H1 (cell line): ENCODE results near the gene PLG. TPM values are rescaled to one million over a fixed set of nuclear protein-coding genes. Genes with fewer than 3 reads are reported as not detected.

ENCODE experiments used
- CTCF ChIA-PET: fragments of 300-600 bp; sonication (Branson Sonifier 250); formaldehyde crosslinking; loops from one replicate; lab custom pipeline; 2021; ENCODE audit not compliant: partially characterized antibody; lab: Charles Lee
- POLR2A ChIA-PET: fragments of 300-600 bp; sonication (Branson Sonifier 250); formaldehyde crosslinking; loops from one replicate; lab custom pipeline; 2021; ENCODE audit warnings: inconsistent platforms; ENCODE audit not compliant: partially characterized antibody; lab: Charles Lee
- DNase-seq, 2 experiments: peaks; one replicate each; pipeline versions ENCODE4 v3.0.0 to v3.0.0-alpha.2; 2010 to 2022; ENCODE audit warnings: low spot score in 2 of 2, low read depth in 1 of 2, mixed read lengths in 1 of 2
- FAIRE-seq: peaks from 2 replicates; lab custom pipeline; 2011; peaks lifted over from hg19 to GRCh38; lab: Jason Lieb, UNC
- H2AFZ ChIP-seq: 2 replicates; pipeline ENCODE4 v1.8.1; 2012; ENCODE audit warnings: low read length, inconsistent platforms
- H2AK5ac ChIP-seq: 2 replicates; pipeline ENCODE4 v1.6.1; 2013; ENCODE audit warnings: low read depth, low read length
- H2BK120ac ChIP-seq: replicated peaks from 2 replicates; pipeline ENCODE3; 2013; ENCODE audit warnings: low read depth, low read length, inconsistent platforms
- H2BK12ac ChIP-seq: 2 replicates; pipeline ENCODE4 v1.6.1; 2013; ENCODE audit warnings: low read depth, low read length
- H2BK15ac ChIP-seq: 2 replicates; pipeline ENCODE4 v1.6.1; 2013; ENCODE audit warnings: low read length
- H2BK20ac ChIP-seq: 2 replicates; pipeline ENCODE4 v1.6.1; 2013; ENCODE audit warnings: low read length
- H2BK5ac ChIP-seq: 2 replicates; pipeline ENCODE4 v1.6.1; 2013; ENCODE audit warnings: low read depth, low read length
- H3K14ac ChIP-seq: 2 replicates; pipeline ENCODE4 v1.6.1; 2013; ENCODE audit warnings: inconsistent platforms; ENCODE audit not compliant: insufficient read length
- H3K18ac ChIP-seq: 2 replicates; pipeline ENCODE4 v1.6.1; 2013; ENCODE audit warnings: low read length; ENCODE audit errors: extremely low read depth
- H3K23ac ChIP-seq: 2 replicates; pipeline ENCODE4 v1.6.1; 2013; ENCODE audit warnings: inconsistent platforms; ENCODE audit not compliant: insufficient read length
- H3K23me2 ChIP-seq: 2 replicates; pipeline ENCODE4 v1.6.1; 2013; ENCODE audit warnings: low read depth, low read length
- H3K27ac ChIP-seq: 2 replicates; pipeline ENCODE4 v1.6.1; 2011; ENCODE audit warnings: low read depth, low read length, inconsistent platforms
- H3K27me3 ChIP-seq, 4 experiments: replicated peaks in 1 of 4; 1 replicate in 1 of 4; 2 replicates in 3 of 4; pipeline versions ENCODE4 v1.6.1 to v1.8.1; 2011 to 2013; ENCODE audit warnings: low read length in 3 of 4, mild to moderate bottlenecking in 3 of 4, inconsistent platforms in 2 of 4, mixed read lengths in 2 of 4, moderate library complexity in 1 of 4; ENCODE audit not compliant: control insufficient read depth in 3 of 4, insufficient read depth in 3 of 4; ENCODE audit errors: extremely low read depth in 1 of 4
- H3K36me3 ChIP-seq, 4 experiments: 2 replicates each; pipeline versions ENCODE4 v1.6.1 to v1.8.1; 2011 to 2013; ENCODE audit warnings: mild to moderate bottlenecking in 4 of 4, low read length in 3 of 4, moderate library complexity in 2 of 4, control low read depth in 1 of 4, inconsistent platforms in 1 of 4; ENCODE audit not compliant: insufficient read depth in 4 of 4, control insufficient read depth in 2 of 4
- H3K4ac ChIP-seq: replicated peaks from 2 replicates; pipeline ENCODE3; 2013; ENCODE audit warnings: low read length, low read depth, mixed read lengths, inconsistent platforms; ENCODE audit not compliant: insufficient read length
- H3K4me1 ChIP-seq, 4 experiments: replicated peaks in 1 of 4; 1 replicate in 1 of 4; 2 replicates in 3 of 4; pipeline versions ENCODE4 v1.6.1 to v1.8.1; 2011 to 2013; ENCODE audit warnings: low read length in 3 of 4, inconsistent platforms in 2 of 4, mixed read lengths in 1 of 4; ENCODE audit not compliant: insufficient read depth in 4 of 4, control insufficient read depth in 3 of 4
- H3K4me2 ChIP-seq, 2 experiments: 2 replicates each; pipeline versions ENCODE4 v1.6.1 to v1.8.1; 2011 to 2013; ENCODE audit warnings: low read depth in 2 of 2, low read length in 2 of 2, control low read depth in 1 of 2, inconsistent platforms in 1 of 2, mild to moderate bottlenecking in 1 of 2; ENCODE audit not compliant: insufficient read depth in 1 of 2
- H3K4me3 ChIP-seq, 4 experiments: fragments of 200-600, 300-600 bp in 1 of 4; sonication (generic), shearing (Covaris generic), sonication (Bioruptor Twin) in 1 of 4; 2 replicates each; pipeline versions ENCODE4 v1.5.1 to v1.8.1; 2011 to 2016; ENCODE audit warnings: low read length in 4 of 4, low read depth in 3 of 4, control low read depth in 2 of 4, inconsistent platforms in 2 of 4, mild to moderate bottlenecking in 2 of 4, mixed read lengths in 1 of 4, moderate library complexity in 1 of 4; ENCODE audit not compliant: insufficient read depth in 2 of 4; ENCODE audit errors: extremely low read depth in 1 of 4
- H3K56ac ChIP-seq: replicated peaks from 2 replicates; pipeline ENCODE3; 2013; ENCODE audit warnings: low read depth, mild to moderate bottlenecking, mixed read lengths, low read length, inconsistent platforms; ENCODE audit not compliant: insufficient read length
- H3K79me1 ChIP-seq: 2 replicates; pipeline ENCODE4 v1.6.1; 2013; ENCODE audit warnings: low read depth, low read length, control low read depth
- H3K79me2 ChIP-seq, 2 experiments: 2 replicates each; pipeline versions ENCODE4 v1.6.1 to v1.8.1; 2012 to 2013; ENCODE audit warnings: low read length in 2 of 2, mild to moderate bottlenecking in 2 of 2, inconsistent platforms in 1 of 2; ENCODE audit not compliant: insufficient read depth in 2 of 2, control insufficient read depth in 1 of 2
- H3K9ac ChIP-seq, 4 experiments: replicated peaks in 1 of 4; 1 replicate in 1 of 4; 2 replicates in 3 of 4; pipeline versions ENCODE4 v1.6.1 to v1.8.1; 2011 to 2013; ENCODE audit warnings: low read depth in 3 of 4, low read length in 3 of 4, control low read depth in 2 of 4, mild to moderate bottlenecking in 2 of 4, moderate library complexity in 2 of 4, inconsistent platforms in 1 of 4; ENCODE audit errors: extremely low read depth in 1 of 4
- H3K9me3 ChIP-seq, 2 experiments: 2 replicates each; pipeline versions ENCODE4 v1.6.1 to v1.8.1; 2012 to 2013; ENCODE audit warnings: mild to moderate bottlenecking in 2 of 2, moderate library complexity in 2 of 2, control low read depth in 1 of 2, inconsistent platforms in 1 of 2, low read depth in 1 of 2, low read length in 1 of 2, mixed read lengths in 1 of 2; ENCODE audit not compliant: insufficient read depth in 2 of 2
- H4K20me1 ChIP-seq, 2 experiments: replicated peaks in 1 of 2; 2 replicates each; pipeline versions ENCODE3 to v1.8.1; 2011 to 2013; ENCODE audit warnings: inconsistent platforms in 2 of 2, low read length in 2 of 2, mild to moderate bottlenecking in 1 of 2; ENCODE audit not compliant: insufficient read depth in 2 of 2, control insufficient read depth in 1 of 2
- H4K5ac ChIP-seq: 2 replicates; pipeline ENCODE4 v1.6.1; 2013; ENCODE audit warnings: low read length, low read depth, mixed read lengths, inconsistent platforms; ENCODE audit not compliant: insufficient read length
- H4K8ac ChIP-seq: 2 replicates; pipeline ENCODE4 v1.8.0; 2013; ENCODE audit warnings: mild to moderate bottlenecking, moderate library complexity, low read length, inconsistent platforms; ENCODE audit not compliant: insufficient read depth; ENCODE audit errors: extremely low read depth
- H4K91ac ChIP-seq: replicated peaks from 2 replicates; pipeline ENCODE3; 2013; ENCODE audit warnings: low read length, mixed read lengths, inconsistent platforms; ENCODE audit not compliant: insufficient read length
- BRCA1 ChIP-seq: IDR thresholded peaks from 2 replicates; pipeline ENCODE4 v1.6.1; 2012; ENCODE audit warnings: low read depth, low read length, improper control_type of control experiment
- NRF1 ChIP-seq: IDR thresholded peaks from 2 replicates; pipeline ENCODE4 v1.6.1; 2011; ENCODE audit warnings: mild to moderate bottlenecking, low read depth, low read length, improper control_type of control experiment
- SUZ12 ChIP-seq: fragments of 200-600 bp; sonication (generic); IDR thresholded peaks from 2 replicates; pipeline ENCODE4 v1.6.1; 2012; ENCODE audit warnings: mild to moderate bottlenecking, inconsistent platforms, low read length, moderate library complexity, mixed read lengths
- WGBS, 2 experiments: shearing (Covaris generic) in 1 of 2; methylation state at CpG; one replicate each; pipeline versions ENCODE4 v1.1.6 to v1.1.7; 2013 to 2015; ENCODE audit warnings: low lambda C conversion rate in 2 of 2, mixed read lengths in 2 of 2, inconsistent platforms in 1 of 2, low coverage in 1 of 2, missing lambda C conversion rate in 1 of 2; ENCODE audit not compliant: insufficient replicate concordance in 2 of 2, insufficient coverage in 1 of 2, insufficient read length in 1 of 2; ENCODE audit errors: extremely low coverage in 1 of 2, missing lambda C conversion rate in 1 of 2; 5-methylcytosine and 5-hydroxymethylcytosine counted together
- polyA plus RNA-seq, 7 experiments: library from polyadenylated mRNA; depleted of rRNA in 3 of 7; stranded (reverse) in 5 of 7; unstranded in 2 of 7; fragments of >200 nt in 5 of 7; fragments of 200-250 nt in 2 of 7; gene quantifications; 1 replicate in 5 of 7; 2 replicates in 1 of 7; 4 replicates in 1 of 7; pipeline versions ENCODE4 v1.2.1 to v1.2.3, GENCODE V29; 2011 to 2013; ENCODE audit warnings: missing spikeins in 2 of 7, mixed read lengths in 2 of 7
- total RNA-seq: library from RNA; stranded (reverse); fragmentation: NEBNext Ultra II Directional; extraction: Animal tissue kit (Norgen Biotek cat#: 25700); gene quantifications from 2 replicates; pipeline ENCODE4 v1.2.1, GENCODE V29; 2021

The PLG gene
- total and polyA plus RNA-seq, 2 of the 8 experiments (the other 6 are each of a cell fraction or from before 2014, with no cell fraction given) = not detected

DNA sequence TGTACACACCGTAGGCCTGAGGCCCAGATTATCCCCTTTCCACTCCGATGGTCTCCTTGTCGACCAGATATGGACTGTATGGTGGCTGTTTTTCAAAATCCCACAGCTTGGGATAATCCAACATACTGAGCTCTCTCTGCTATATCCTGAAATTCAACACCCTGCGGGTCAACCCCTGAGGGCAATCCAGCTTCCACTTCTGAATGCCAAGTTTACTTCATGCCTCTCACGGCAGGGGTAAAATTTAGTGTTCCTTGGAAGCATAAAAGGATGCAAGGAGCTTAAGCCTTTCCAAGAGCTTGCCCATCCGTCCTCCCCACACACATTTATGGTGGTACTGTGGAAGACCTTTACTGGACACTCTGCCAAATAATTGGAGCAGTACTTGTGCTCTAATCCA is 90.7 kb downstream of the PLG start:
- Histone ChIP-seq H3K79me1 (no peaks in the 10 kb centered on the region), H3K23ac (no peak overlapping the region), H2AFZ (no peak overlapping the region), H3K4ac (no peak overlapping the region), H3K4me3 (no peak overlapping the region), H3K27me3 (no peaks in the 10 kb centered on the region), H3K79me2 (no peaks in the 10 kb centered on the region), H3K9ac (no peak overlapping the region), H2BK15ac (no peak overlapping the region), H3K27ac (no peak overlapping the region), H2BK12ac (no peak overlapping the region), H3K14ac (no peak overlapping the region), H3K9me3 (0 out of 4 replicates have a peak, but pooled peaks cover 0 to under 1% of the 10 kb centered on the region in 2 experiments), H2BK20ac (no peak overlapping the region), H4K20me1 (no peaks in the 10 kb centered on the region), H3K4me2 (no peak overlapping the region), H4K8ac (no peak overlapping the region), H4K91ac (no peak overlapping the region), H3K36me3 (no peaks in the 10 kb centered on the region), H2BK120ac (no peak overlapping the region), H4K5ac (no peak overlapping the region), H2BK5ac (no peak overlapping the region), H3K4me1 (no peaks in the 10 kb centered on the region), H3K18ac (no peak overlapping the region; the same call in 1 of the 2 replicates), H3K56ac (no peak overlapping the region), H3K23me2 (no peaks in the 10 kb centered on the region; the same call in 1 of the 2 replicates), H2AK5ac (no peak overlapping the region)
- FAIRE-seq (no peak), DNase-seq (no peak)
- no peak for TF ChIP-seq SUZ12
- TF ChIP-seq BRCA1 = no peak
- no peak for TF ChIP-seq NRF1
- WGBS, 2 experiments = 88% methylated on average over 6 of the region's 6 CpGs; no CpG with 5 or more reads in 1 of the 2 experiments
- ChIA-PET POLR2A (no interaction called here), CTCF (no interaction called here)
